GM18867 (cell line): ENCODE data around the gene LCN15.
"Not testable (repeated sequence)": the region's sequence is repeated elsewhere in the genome, so short reads cannot be mapped to it uniquely, and the experiment has no call there.

Experiments used
- ATAC-seq: cut with Tn5 transposase; IDR thresholded peaks from one replicate; pipeline ENCODE4 v1.9.1; 2021; ENCODE audit warnings: mild to moderate bottlenecking, moderate library complexity; ENCODE audit not compliant: unreplicated experiment

The LCN15 gene

GRCh38 chr9:136723362-136723976, 40.8 kb downstream of the LCN15 start:
- ATAC-seq, result no peak

GRCh38 chr9:136722969-136723356, 41.4 kb downstream of the LCN15 start:
- ATAC-seq, result no peak

GRCh38 chr9:136722093-136722968, 42.0 kb downstream of the LCN15 start:
- ATAC-seq, result no peak

- no peak for ATAC-seq
Measured at GRCh38 chr9:136721339-136722092, 42.8 kb downstream of the LCN15 start.

- no peak for ATAC-seq
Measured at GRCh38 chr9:136720898-136721338, 43.4 kb downstream of the LCN15 start.

GRCh38 chr9:136720251-136720897, 43.9 kb downstream of the LCN15 start:
- ATAC-seq, result no peak

- no peak for ATAC-seq
Measured at GRCh38 chr9:136719195-136719880, 45.0 kb downstream of the LCN15 start.

GRCh38 chr9:136718345-136719194, 45.7 kb downstream of the LCN15 start:
- ATAC-seq, result no peak

- no peak for ATAC-seq
Measured at GRCh38 chr9:136717399-136717798, 46.9 kb downstream of the LCN15 start.

GRCh38 chr9:136714893-136715274, 49.4 kb downstream of the LCN15 start:
- no peak for ATAC-seq

GRCh38 chr9:136714096-136714892, 50.0 kb downstream of the LCN15 start:
- ATAC-seq, result no peak

GRCh38 chr9:136713550-136713949, 50.8 kb downstream of the LCN15 start:
- ATAC-seq, result no peak

GRCh38 chr9:136712690-136713544, 51.4 kb downstream of the LCN15 start:
- no peak for ATAC-seq

GRCh38 chr9:136711751-136712689, 52.3 kb downstream of the LCN15 start, which contains the start of gene DIPK1B:
Gene DIPK1B (plus strand): TSS chr9:136712572. CDS start chr9:136712666, 94 bp downstream.
- ATAC-seq, result no peak

- ATAC-seq, result not testable (repeated sequence)
Measured at GRCh38 chr9:136711219-136711648, 53.1 kb downstream of the LCN15 start.

- no peak for ATAC-seq
Measured at GRCh38 chr9:136710543-136710942, 53.8 kb downstream of the LCN15 start.
